Measurements from ENCODE around the gene SETBP1.

Gene SETBP1

DNA sequence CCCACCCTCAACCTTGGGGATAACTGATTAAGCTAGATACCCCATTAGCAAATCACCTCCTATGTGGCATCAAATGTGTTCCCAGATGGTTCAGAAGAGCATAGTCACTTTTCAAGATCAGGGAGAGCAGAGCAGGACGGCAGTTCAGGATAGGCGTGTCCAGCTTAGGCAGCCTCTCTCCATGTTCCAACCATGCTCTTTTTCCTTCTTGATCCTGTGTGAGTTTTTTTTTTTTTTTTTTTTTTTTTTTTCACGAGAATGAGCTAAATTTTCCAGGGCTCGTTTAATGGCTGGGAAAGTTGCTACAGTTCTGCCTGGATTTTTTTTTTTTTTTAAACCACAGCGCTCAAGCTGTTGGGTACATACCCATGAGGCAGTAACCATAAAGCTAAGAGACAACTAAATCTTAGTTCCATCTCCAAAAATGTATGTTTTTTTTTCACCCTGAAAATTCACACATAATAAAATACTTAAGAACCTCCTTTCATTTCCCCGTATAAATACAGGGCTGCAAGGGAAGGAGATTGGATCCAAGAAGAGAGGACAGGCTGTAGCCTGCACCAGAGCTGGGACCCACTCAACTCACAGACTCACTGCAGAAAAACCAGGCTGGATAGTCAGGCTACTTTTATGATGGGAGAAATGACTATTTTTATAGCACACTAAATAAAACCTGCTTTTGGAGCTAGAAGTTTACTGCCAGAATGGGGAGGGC, 244.3 kb downstream of the SETBP1 start:
- no peak overlapping the region for H3K4me3 ChIP-seq (ENCODE audit: low read depth, low read length)
- no peak for DNase-seq (ENCODE audit: low read depth)
- TF ChIP-seq, protein P1, sequence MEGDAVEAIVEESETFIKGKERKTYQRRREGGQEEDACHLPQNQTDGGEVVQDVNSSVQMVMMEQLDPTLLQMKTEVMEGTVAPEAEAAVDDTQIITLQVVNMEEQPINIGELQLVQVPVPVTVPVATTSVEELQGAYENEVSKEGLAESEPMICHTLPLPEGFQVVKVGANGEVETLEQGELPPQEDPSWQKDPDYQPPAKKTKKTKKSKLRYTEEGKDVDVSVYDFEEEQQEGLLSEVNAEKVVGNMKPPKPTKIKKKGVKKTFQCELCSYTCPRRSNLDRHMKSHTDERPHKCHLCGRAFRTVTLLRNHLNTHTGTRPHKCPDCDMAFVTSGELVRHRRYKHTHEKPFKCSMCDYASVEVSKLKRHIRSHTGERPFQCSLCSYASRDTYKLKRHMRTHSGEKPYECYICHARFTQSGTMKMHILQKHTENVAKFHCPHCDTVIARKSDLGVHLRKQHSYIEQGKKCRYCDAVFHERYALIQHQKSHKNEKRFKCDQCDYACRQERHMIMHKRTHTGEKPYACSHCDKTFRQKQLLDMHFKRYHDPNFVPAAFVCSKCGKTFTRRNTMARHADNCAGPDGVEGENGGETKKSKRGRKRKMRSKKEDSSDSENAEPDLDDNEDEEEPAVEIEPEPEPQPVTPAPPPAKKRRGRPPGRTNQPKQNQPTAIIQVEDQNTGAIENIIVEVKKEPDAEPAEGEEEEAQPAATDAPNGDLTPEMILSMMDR (IDR thresholded peaks at IDR 0.05; ENCODE audit: control insufficient read depth, extremely low read depth, insufficient read depth): no peak

- TF ChIP-seq, protein P1 (IDR thresholded peaks at IDR 0.05; ENCODE audit: control insufficient read depth, extremely low read depth, insufficient read depth): no peak
- H3K4me3 ChIP-seq (ENCODE audit: low read depth, low read length): no peak overlapping the region
- no peak for DNase-seq (ENCODE audit: low read depth)
Measured at GRCh38 chr18:44927127-44927849, 246.6 kb downstream of the SETBP1 start.

DNA sequence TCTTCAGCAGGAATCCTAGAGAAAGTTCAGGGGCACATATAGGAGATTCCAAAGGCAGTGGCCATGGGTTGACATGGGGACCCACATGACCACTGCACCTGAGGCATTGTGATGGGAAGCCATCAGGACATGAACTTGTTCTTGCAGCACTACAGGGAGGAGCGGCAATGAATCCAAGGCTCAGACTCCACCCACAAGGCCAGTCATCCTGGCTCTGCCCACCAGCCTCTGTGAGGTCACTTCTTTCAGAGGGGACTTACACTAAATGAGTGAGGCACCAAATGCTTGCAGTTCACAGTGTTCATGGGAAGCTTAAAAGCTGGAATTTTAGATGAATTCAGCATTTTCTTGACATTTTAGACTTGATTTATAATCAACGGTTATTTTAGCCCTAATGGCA, 254.2 kb downstream of the SETBP1 start:
- no peak overlapping the region for H3K4me3 ChIP-seq (ENCODE audit: low read depth, low read length)
- no peak for DNase-seq (ENCODE audit: low read depth)
- TF ChIP-seq, protein P1 (IDR thresholded peaks at IDR 0.05; ENCODE audit: control insufficient read depth, extremely low read depth, insufficient read depth): no peak

DNA sequence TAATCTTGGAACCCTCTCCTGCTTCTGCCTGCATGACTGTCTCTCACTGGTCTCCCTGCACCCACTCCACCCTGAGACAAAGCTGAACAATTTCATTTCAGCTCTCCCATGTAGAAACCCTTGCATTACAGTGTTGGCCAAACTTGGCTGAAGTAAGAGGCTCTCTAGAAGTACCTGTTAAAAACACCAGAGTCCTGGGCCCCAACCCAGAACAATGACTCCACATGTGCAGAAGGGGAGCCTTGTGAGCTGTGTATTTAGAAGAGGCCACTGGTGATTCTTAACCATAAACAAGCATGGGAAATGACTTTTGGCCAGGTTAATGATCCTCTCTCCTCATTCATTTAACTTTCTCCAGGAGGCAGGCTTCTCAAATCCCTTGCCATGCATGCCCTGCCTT, 254.8 kb downstream of the SETBP1 start:
- TF ChIP-seq, protein P1 (IDR thresholded peaks at IDR 0.05; ENCODE audit: control insufficient read depth, extremely low read depth, insufficient read depth): no peak
- H3K4me3 ChIP-seq (ENCODE audit: low read depth, low read length): no peak overlapping the region
- DNase-seq (ENCODE audit: low read depth): no peak

- TF ChIP-seq, protein P1 (IDR thresholded peaks at IDR 0.05; ENCODE audit: control insufficient read depth, extremely low read depth, insufficient read depth): no peak
- H3K4me3 ChIP-seq (ENCODE audit: low read depth, low read length): no peak overlapping the region
- DNase-seq (ENCODE audit: low read depth): no peak
Measured at GRCh38 chr18:44936485-44936884, 255.8 kb downstream of the SETBP1 start.

DNA sequence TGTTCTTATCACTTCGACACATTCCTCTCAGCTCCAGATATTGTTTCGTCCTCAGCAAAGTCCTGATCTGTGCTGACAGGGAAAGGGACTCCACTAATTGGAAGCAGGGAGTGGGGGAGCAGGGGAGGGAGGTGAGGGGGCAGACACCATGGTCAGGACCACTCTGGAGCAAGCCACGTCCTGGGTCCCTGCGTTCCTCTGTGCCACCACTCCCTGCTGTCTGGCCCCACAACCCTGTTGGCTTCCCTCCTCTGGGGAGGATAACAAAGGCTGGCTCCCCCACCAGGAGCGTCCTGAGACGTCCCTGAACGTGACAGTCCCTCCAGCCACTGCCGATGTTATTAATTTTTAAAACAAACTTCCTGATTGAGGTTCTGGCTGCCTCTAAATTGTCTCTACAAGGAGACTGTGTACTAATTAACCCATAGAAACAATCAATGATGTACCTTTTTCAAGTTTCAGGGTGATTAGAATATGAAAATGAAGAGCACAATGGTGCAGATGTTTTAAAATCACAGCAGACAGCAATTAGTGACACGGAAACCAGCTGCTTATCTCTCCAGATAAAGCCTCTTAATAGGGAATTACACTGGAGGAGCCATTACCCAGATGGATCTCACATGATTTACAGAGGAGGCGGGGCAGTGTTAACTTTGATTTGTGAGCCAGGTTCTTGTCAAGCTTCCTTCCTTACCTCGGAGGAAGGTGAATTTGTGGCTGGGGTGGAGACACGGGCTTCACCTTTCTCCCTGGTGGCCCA, 257.5 kb downstream of the SETBP1 start:
- no peak overlapping the region for H3K4me3 ChIP-seq (ENCODE audit: low read depth, low read length)
- TF ChIP-seq, protein P1 (IDR thresholded peaks at IDR 0.05; ENCODE audit: control insufficient read depth, extremely low read depth, insufficient read depth): no peak
- no peak for DNase-seq (ENCODE audit: low read depth)
